ENCODE measurements around the gene GINS2.
A peak's percentile ranks its signal among the peaks of the same experiment; 100 is the strongest.

The GINS2 gene

DNA sequence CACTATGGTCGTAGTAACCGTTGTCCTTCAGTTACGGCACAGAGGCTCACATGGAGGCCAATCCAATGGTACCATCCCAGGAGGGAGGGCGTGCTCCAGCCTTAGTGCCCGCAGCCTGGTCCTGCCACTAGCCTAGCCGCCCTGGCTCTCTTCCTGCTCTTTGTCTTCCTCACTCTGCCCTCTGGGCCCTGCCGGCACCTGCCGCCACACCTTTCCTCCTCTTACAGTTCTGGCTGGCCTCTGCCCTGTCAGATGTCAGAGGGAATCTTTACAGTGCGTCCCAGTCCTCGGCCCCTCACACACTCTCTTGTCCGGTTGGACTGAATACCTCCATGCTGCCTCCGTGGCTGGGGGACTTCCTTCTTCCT, 23.4 kb downstream of the GINS2 start:
- no peak for DNase-seq

DNA sequence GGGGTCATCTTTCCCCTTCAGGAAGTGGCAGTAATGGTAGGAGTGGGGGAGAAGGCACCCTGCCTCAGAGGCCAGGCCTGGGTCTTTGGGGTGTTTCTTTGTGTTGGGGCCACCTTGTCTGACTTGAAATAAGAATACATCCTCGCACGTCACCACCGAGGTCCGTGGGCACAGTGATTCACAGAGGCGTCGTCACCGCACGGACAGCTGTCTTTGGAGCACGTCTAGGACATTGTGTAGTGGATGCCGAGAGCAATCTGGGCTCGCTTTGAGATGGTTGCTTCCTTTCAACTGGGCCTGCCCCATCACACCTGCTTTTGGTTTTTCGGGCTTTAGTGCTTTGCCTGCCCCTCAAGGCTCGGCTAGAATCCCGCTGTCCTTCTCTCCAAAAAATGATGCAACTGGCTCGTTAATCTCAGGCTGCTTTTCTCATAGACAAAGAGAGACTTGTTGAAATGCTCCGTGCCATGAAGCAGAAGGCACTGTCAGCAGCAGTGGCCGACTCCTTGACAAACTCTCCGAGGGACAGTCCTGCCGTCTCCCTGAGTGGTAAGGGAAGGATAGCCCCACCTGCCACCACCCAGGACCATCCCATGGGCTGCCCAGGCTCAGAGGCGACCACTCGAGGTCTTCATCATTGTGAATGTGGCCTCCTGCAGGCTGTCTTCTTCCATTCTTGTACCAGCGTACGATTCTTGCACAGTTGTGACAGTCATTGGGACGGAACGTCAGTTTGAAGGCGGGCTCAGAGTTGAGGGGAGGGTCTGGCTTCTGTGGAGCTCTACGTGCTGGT, 24.0 kb downstream of the GINS2 start:
- DNase-seq = no peak

DNA sequence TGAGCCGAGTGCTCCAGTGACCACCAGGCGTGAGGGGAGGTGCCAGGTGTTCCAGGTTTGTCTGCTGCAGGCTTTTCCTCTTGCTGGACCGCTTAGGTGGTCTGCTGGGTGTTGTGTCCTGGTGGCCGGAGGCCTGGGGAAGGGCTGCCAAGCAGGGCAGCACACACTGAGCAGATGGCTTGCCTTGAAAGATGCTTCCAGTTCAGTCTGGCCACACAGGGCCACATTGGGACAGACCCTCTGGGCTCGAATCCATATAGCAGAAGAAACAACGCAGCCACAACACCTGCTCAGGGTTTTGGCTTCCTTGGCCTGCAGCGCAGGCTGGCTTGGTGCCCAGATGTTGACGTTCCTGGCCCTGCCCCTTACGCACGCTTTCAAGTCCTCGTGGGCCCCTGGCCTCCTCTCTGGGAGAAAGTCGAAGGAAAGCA, 24.8 kb downstream of the GINS2 start:
- no peak for DNase-seq

DNA sequence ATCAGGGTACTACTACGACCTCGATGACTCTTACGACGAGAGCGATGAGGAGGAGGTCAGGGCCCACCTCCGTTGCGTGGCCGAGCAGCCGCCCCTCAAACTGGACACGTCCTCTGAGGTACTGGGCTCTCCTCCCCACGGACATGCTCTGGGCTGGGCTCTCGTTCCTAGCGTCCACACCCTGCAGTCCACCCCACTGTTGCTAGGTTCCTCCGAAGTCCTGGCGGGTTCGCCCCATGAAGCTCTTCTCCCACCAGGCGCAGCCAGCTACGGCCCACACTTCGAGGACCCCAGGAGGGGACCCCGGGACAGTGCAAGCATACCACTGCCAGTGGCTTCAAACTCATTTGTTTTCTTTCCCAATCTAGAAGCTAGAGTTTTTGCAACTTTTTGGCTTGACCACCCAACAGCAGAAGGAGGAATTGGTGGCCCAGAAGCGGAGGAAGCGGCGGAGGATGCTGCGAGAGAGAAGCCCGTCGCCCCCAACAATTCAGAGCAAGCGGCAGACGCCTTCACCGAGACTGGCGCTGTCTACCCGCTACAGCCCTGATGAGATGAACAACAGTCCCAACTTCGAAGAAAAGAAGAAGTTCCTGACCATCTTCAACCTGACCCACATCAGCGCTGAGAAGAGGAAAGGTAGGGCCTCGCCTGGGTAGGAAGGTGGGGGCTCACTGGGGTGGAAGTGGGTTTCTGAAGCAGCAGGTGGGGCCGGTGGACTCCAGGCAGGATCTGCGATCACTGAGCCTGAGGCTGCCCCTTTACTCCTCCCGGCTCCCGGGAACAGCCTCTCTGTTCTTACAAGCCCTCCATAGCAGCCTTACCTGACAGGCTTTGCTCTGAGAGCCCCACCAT, 25.6 kb downstream of the GINS2 start:
- no peak for DNase-seq

DNA sequence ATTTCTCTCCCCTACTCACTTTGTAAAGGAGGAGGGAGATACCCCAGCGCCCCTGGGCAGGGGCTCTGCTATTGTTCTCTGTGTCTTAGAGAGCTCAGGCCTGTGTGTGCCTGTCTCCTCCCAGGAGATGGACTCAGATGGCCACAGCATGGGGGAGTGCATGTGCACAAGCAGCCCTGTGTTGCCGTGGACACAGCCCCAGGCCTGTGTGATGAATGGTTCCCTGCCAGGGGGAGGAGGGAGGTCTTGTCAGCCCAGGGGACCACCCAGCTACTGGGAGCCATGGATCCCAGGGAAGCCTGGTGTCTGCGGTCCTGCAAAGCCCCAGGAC, 26.3 kb downstream of the GINS2 start:
- DNase-seq = no peak

DNA sequence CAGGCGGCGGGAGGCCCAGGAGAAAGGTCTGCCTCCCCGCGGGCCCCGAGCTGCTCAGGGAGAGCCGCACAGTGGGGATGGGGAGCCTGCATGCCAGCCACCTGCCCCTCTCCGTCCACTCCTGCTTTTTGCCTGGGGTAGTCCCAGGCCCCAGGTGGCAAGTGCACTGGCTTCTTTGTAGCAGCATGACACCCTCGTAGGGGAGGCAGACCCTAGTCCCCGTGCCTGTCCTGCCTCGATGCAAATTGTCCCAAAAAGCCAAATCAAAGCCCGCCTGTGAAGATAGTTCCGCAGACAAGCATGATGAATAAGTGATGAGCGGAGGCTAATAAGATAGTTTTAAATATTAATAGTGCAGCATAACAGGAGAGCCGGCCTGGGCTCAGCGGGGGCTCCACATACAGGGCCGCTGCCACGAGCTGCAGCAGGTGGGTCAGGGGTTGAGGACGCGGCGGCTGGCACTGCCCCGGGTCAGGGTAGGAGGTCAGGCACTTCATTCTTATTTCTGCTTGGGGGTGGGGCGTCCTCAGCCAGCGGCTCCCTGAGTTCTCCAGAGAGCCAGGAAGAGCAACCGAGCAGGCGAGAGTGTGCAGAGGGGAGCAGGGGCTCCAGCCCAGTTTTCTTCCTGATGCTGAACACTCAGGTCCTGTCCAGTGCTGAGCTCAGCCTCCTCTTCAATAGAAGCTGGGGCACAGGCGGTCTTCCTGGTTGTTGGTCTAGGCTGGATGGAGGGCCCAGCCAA, 26.8 kb downstream of the GINS2 start:
- no peak for DNase-seq

DNA sequence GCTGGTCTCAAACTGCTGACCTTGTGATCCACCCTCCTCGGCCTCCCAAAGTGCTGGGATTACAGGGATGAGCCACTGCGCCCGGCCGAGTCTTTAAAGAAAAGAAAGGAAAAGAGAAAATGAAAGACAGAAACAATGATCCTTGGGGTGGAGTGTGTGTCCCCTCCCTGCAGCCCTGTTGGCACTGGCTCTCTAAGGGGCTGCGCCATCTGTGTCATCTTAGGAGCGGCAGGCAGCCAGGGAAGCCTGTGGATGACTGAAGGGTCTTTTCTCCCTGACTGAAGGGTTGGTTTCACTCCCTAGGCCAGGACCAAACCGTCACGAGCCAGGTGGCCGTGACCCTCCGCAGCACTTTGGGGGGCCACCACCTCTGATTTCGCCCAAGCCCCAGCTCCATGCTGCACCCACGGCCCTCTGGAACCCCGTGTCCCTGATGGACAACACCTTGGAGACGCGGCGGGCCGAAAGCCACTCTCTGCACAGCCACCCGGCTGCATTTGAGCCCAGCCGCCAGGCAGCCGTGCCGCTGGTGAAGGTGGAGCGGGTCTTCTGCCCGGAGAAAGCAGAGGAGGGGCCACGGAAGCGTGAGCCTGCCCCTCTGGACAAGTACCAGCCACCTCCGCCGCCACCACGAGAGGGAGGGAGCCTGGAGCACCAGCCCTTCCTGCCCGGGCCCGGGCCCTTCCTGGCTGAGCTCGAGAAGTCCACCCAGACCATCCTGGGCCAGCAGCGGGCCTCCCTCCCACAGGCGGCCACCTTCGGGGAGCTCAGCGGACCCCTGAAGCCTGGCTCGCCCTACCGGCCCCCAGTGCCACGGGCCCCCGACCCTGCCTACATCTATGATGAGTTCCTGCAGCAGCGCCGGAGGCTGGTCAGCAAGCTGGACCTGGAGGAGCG, 27.7 kb downstream of the GINS2 start:
- DNase-seq = no peak

DNA sequence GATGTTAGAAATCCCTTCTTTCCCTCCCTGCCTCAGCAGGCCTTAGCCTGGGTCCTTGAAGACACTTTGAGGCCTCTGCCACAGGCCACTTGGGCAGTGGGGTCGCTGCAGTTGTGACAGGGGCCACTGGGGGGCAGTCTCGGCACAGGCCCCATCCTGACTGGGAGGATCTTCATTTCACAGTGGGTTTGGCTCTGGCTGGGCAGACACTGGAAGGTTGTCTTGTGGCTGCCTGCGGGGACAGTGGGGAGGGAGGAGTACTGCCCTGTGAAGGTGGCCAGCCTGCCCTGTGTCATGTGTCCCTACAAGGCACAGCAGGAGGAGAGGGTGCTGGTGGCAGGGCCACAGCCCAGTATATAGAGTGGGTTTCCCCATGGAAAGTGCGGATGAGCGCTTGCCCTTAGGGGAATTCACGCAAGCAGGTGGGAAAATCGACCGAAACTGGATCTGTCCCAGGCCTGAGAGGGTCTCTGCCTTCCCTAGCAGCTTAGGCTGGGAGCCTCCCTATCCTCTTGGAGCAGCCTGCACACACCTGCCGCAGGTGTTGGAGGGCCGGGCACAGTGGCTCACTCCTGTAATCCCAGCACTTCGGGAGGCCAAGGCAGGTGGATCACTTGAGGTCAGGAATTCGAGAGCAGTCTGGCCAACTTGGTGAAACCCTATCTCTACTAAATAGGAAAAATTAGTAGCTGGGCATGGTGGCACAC, 28.8 kb downstream of the GINS2 start:
- no peak for DNase-seq

DNA sequence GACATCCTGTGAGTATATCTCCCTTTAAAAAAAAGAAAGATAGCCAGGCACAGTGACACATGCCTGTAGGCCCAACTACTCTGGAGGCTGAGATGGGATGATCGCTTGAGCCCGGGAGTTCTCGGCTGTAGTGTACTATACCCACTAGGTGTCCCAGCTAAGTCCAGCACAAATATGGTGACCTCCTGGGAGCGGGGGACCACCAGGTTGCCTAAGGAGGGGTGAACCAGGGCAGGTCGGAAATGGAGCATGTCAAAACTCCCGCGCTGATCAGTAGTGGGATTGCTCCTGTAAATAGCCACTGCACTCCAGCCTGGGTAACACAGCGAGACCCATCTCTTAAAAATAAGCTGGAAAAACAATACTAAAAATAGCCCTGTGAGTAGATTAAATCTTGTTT, 29.4 kb downstream of the GINS2 start:
- DNase-seq = no peak

DNA sequence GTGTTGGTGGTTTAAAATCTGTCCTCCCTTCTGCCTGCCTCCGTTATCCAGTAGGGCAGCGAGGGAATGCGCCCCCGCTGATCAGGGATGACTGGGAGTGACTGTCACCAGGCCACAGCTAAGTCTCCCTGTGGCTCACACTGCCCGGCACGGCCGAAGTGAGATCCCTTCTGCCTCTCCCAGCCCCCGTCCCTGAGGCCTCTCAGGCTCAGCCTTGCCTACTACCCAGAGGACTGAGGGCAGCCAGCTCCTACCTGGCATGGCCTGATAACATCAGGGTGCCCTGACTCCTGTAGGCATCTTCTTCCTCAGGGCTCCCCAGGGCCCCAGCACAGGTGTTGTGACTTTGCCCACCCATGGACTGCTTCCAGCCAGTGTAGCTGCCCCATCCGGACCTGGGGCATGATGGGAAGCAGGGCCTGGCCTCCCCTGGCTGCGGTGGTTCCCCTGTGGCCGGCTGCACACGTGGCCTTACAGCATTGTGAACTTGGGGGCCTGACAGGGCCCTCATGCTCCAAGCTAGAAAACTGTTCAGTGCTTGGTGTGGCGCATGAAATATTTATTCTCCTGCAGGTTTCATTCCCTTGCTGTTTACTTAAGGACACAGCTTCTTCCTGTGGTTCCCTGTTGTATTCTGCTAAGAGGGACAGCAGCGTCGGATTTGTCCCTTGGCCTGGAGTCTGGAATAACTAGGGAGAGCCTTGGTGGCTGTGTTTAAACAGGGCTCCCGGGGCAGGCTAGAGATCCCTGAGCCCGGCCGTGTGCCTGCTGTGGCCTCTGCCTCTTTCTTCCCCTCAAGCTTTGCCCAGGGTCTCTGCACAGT, 30.0 kb downstream of the GINS2 start:
- DNase-seq = no peak

DNA sequence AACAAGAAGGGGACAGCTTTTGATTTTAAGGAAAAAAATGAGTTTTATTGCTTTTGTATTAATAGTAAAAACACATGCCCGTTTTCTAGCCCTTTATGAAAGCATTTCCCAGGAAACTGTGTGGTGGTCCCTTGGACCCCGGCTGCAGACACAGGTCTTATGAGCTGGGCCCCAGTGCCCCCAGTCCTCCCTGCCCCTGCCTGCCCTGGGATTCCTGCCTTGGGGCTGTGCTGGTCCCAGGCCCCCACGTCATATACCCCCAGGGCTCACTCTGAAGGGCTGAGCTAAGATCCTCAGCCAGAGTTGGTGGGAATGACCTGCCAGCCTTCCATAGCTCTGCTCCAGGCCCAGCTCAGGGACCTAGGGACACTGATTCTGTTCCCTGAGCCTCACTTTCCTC, 30.8 kb downstream of the GINS2 start:
- DNase-seq = no peak

DNA sequence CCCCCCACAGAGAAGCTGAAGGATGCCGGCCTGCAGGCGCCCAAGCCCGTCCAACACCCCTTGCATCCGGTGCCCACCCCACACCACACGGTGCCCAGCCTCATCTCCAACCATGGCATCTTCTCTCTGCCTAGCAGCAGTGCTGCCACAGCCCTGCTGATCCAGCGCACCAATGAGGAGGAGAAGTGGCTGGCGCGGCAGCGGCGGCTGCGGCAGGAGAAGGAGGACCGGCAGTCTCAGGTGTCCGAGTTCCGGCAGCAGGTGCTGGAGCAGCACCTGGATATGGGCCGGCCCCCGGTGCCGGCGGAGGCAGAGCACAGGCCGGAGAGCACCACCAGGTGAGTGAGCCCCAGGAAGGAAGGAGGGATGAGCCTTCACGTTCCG, 31.5 kb downstream of the GINS2 start:
- no peak for DNase-seq

DNA sequence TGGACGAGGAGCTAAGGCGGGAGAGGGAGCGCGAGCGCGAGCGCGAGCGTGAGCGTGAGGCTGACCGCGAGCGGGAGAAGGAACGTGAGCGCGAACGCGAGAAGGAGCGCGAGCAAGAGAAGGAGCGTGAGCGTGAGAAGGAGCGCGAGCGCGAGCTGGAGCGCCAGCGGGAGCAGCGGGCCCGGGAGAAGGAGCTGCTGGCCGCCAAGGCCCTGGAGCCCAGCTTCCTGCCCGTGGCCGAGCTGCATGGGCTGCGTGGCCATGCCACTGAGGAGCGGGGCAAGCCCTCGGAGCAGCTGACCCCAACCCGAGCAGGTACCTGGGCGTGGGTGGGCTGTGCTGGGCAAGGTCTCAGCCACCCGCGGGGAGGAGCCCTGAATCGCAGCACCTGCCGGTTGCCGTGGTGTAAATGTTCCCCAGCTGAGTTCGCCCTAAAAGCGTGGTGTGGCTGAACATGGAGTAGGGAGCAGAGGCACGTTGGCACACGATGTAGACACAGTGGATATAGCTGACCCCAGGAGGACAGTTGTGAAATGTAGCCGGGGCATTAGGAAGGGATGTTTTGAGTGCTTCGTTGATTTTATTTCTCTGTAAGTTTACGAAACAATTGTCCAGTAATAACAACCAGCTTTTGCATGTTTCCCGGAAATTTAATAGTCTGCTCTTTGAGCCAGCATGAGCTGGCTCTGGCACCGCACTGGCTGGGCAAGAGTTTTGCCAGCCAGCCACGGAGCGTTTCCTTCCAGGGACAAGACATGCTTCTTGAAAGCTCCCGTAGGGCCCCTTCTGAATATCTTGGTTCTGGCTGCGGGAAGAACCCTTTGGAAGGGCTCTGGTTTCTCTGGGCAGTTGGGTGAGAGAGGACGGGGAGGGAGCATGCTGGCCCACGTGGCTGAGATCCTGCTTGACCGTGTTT, 32.1 kb downstream of the GINS2 start:
- DNase-seq = no peak

DNA sequence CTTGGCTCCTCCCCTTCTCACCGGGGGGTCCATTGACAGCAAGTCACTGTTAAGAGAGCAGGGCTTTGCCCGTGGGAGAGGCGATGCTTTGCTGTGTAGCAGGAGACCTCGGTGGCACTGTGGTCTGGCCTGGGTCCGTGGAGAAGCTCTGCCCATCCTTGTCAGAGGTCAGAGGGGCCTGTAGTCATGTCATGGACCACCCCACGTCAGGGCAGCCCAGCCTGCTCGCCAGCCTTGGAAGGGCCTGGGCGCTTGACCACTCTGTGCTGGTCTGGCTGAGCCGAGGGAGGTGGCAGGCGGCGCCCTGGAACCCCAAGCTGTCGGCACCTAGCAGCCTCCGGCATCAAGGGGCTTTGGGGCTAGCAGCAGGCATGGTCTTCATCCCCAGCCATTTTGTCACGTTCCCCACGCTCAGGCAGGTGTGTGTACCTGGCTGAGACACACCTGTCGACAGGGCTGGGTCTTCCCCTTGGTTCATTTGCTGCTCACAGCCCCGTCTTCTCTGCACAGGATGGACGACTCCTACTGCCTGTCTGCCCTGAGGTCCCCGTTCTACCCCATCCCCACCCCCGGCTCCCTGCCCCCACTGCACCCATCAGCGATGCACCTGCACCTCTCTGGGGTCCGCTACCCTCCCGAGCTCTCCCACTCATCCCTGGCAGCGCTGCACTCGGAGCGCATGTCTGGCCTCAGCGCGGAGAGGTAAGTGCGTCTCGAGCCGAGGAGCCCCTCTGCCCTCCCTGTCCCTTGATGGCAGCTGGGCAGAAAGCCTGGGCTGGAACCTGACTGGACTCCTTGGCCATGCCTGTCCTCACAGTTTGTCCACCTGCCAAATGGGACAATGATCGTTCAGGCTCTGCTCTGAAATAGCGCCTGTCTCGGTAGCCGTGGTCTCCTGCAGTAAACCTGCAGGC, 33.3 kb downstream of the GINS2 start:
- no peak for DNase-seq

DNA sequence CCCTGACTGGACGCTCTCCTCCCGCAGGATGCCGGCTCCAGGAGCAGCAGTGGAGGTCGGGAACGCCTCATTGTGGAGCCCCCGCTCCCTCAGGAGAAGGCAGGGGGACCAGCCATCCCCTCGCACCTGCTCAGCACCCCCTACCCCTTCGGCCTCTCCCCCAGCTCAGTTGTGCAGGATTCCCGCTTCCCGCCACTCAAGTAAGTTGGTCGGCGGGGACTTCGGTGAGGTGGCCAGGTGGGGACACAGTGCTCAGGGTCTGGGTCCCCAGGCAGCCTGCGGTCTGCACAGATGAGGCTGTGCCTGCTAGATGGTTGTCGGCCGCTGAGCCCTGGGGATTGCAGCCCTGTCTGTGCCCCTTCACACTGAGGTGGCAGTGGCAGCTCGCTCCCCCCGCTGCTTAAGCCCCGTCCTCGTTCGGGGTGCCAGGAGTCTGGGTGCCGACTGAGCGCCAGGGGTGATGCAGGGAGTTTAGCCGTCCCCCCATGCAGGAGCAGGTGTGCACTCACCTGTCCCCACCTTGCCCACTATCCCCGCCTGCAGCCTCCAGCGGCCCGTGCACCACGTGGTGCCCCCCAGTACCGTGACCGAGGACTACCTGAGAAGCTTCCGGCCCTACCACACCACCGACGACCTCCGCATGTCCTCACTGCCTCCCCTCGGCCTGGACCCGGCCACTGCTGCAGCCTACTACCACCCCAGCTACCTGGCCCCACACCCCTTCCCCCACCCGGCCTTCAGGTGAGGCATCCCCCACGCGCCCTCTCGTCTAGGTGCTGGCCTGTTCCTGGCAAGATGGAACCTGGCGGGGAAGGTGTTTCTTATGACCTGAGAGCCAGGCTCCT, 34.3 kb downstream of the GINS2 start:
- no peak for DNase-seq

DNA sequence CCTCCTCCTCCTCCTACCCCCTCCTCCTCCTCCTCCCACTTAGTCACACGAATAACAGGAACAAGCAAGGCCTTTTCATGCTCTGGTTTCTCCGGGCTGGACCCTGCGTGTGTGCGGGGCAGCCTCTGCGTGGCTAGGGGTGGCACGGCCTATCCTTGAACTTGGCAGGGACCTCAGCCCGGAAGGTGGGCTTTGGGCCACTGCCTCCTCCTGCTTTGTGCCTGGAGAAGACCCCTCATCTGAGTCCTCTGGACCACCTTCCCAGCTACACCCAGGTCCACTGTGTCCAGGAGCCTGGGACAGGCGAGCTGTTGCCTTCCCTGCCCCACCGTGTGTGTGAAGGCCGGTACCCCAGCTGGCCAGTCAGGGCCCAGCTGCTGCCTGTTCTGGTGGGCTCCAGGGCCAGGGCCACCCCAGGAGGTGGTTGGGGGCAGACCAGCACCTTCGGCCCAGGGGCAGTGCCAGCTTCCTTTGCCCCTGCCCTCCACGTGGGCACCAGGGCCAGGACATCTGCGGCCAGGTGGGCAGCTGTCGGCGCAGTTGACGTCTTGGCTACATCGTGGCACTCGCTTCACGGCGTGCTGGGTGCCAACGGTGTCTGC, 35.4 kb downstream of the GINS2 start:
- no peak for DNase-seq

DNA sequence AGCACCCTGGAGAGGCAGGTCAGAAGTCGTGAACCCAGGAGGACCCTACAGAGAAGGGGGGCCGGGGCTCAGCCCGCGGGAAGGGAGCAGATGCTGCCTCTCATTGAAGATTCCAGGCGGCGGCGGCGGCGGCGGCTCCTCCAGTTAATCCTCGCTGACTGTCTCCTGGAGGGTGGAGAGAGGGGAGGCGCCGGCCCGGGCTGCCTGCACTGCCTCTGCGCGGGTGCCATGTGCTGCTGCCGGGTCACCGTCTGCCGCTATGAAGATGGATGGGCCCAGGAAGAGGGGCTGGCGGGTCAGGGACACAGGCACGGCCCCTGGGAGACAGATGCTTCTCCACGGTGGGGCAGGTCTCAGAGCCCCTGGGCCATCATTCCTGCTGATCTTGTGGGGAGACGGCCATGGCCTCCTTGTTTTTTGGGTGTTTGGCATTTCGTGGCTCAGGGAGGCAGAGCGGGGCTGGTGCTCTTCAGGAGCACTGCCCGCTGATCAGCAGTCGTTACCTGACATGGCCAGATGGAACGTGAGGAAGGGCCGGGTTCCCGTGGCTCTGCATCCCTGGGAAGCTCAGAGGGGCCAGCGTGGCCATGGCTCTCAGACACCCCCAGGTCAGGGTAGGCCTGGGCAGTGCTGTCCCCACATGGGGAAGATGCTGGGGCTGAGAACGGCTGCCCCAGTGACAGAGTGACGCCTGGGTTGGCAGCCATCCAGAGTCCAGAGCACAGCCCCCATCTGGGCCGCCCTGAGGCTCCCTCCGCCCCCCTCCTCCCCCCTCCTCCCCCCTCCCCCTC, 36.1 kb downstream of the GINS2 start:
- peak; percentile 29 for DNase-seq

Data from NCI-H2029 treated with DMSO at 0.1 percent for 48 hours (cell line).